K562 (cell line): ENCODE data around the gene TENM3. TPM values are rescaled to one million over a fixed set of nuclear protein-coding genes. Genes with fewer than 3 reads are reported as not detected.

ENCODE experiments used
- ATAC-seq: fragments of 200-7000 bp; cut with Tn5 transposase; 3 replicates; pipeline ENCODE4 v1.9.1; 2020; ENCODE audit warnings: moderate library complexity
- BruUV-seq: library from RNA; stranded (reverse); fragments of 400-500 nt; replicated peaks from 2 replicates; lab custom pipeline; 2021; lab: Mats Ljungman, UMichigan
- CTCF ChIA-PET: fragments of 300-600 bp; formaldehyde crosslinking; extraction: SDS; loops from one replicate; lab custom pipeline; 2021; ENCODE audit warnings: low intra/inter-chr PET ratio; lab: Yijun Ruan, JAX
- POLR2A ChIA-PET: fragments of 300-600, 350-650 bp; sonication (Branson Sonifier 250); formaldehyde crosslinking; extraction: SDS; loops from one replicate; lab custom pipeline; 2021; ENCODE audit warnings: antibody characterized with exemption, inconsistent platforms; lab: Yijun Ruan, JAX
- DNase-seq, 4 experiments: peaks; one replicate each; pipeline versions ENCODE4 v3.0.0 to v3.0.0-alpha.2; 2011 to 2018; ENCODE audit warnings: low spot score in 3 of 4, mixed read lengths in 3 of 4; ENCODE audit errors: extremely low read depth in 1 of 4
- FAIRE-seq: peaks from 2 replicates; lab custom pipeline; 2011; peaks lifted over from hg19 to GRCh38; lab: Jason Lieb, UNC
- H2AFZ ChIP-seq: 2 replicates; pipeline ENCODE4 v1.6.0; 2011; ENCODE audit warnings: low read depth, low read length, control low read depth, inconsistent platforms
- H3K27ac ChIP-seq: fragments of 200-600 bp; 3 replicates; pipeline ENCODE4 v1.8.0; 2011; ENCODE audit warnings: low read depth, mild to moderate bottlenecking, control low read depth, inconsistent platforms, low read length, moderate library complexity, mixed read lengths; ENCODE audit errors: extremely low read depth
- H3K27me3 ChIP-seq, 2 experiments: fragments of 300-600 bp in 1 of 2; 2 replicates in 1 of 2; 3 replicates in 1 of 2; pipeline versions ENCODE4 v1.6.0 to v1.8.0; 2011; ENCODE audit warnings: inconsistent platforms in 2 of 2, low read length in 2 of 2, mild to moderate bottlenecking in 1 of 2, mixed read lengths in 1 of 2, moderate library complexity in 1 of 2; ENCODE audit not compliant: control insufficient read depth in 2 of 2, insufficient read depth in 2 of 2
- H3K36me3 ChIP-seq: fragments of 300-600 bp; 3 replicates; pipeline ENCODE4 v1.8.0; 2011; ENCODE audit warnings: mild to moderate bottlenecking, low read length, inconsistent platforms; ENCODE audit not compliant: control insufficient read depth, insufficient read depth
- H3K4me1 ChIP-seq, 2 experiments: fragments of 200-600 bp in 1 of 2; replicated peaks in 1 of 2; 2 replicates in 1 of 2; 3 replicates in 1 of 2; pipeline versions ENCODE4 v1.5.1 to v1.8.0; 2011; ENCODE audit warnings: inconsistent platforms in 2 of 2, low read length in 2 of 2, mild to moderate bottlenecking in 1 of 2, mixed read lengths in 1 of 2, moderate library complexity in 1 of 2; ENCODE audit not compliant: control insufficient read depth in 2 of 2, insufficient read depth in 2 of 2
- H3K4me2 ChIP-seq: 2 replicates; pipeline ENCODE4 v1.6.1; 2011; ENCODE audit warnings: low read length, control low read depth, inconsistent platforms, mixed read lengths; ENCODE audit not compliant: insufficient read depth
- H3K4me3 ChIP-seq: fragments of 200-600 bp; sonication (generic), shearing (Covaris generic); 2 replicates; pipeline ENCODE4 v1.5.1; 2016; ENCODE audit warnings: control low read depth, inconsistent platforms
- H3K79me2 ChIP-seq: fragments of 200-600 bp; 3 replicates; pipeline ENCODE4 v1.8.0; 2011; ENCODE audit warnings: low read length, inconsistent platforms; ENCODE audit not compliant: control insufficient read depth, insufficient read depth
- H3K9ac ChIP-seq, 2 experiments: 2 replicates each; pipeline versions ENCODE4 v1.6.0 to v1.6.1; 2011; ENCODE audit warnings: low read depth in 2 of 2, low read length in 2 of 2, control low read depth in 1 of 2, inconsistent platforms in 1 of 2, mild to moderate bottlenecking in 1 of 2, mixed read lengths in 1 of 2; ENCODE audit not compliant: insufficient read depth in 1 of 2
- H3K9me1 ChIP-seq: one replicate; pipeline ENCODE4 v1.6.0; 2011; ENCODE audit warnings: inconsistent platforms, mild to moderate bottlenecking, low read length, moderate library complexity; ENCODE audit not compliant: control insufficient read depth, insufficient read depth
- H3K9me3 ChIP-seq: replicated peaks from 2 replicates; pipeline ENCODE4 v1.5.1; 2011; ENCODE audit warnings: low read depth, low read length, inconsistent platforms; ENCODE audit not compliant: control insufficient read depth, insufficient read depth
- H4K20me1 ChIP-seq: replicated peaks from 2 replicates; pipeline ENCODE4 v1.6.1; 2011; ENCODE audit warnings: low read length, inconsistent platforms, mixed read lengths; ENCODE audit not compliant: control insufficient read depth, insufficient read depth
- GTF2E2 ChIP-seq: fragments of 200-800 bp; sonication (Bioruptor generic); IDR thresholded peaks from 2 replicates; pipeline ENCODE4 v1.6.1; 2016; ENCODE audit warnings: missing genetic modification characterization, missing compliant biosample characterization
- IRF2 ChIP-seq: sonication (generic); formaldehyde crosslinking; IDR thresholded peaks from 2 replicates; pipeline ENCODE4 v1.8.1; 2022; ENCODE audit warnings: mild to moderate bottlenecking, missing genetic modification reagents
- KLF10 ChIP-seq: fragments of 250-450 bp; sonication (Bioruptor Pico); IDR thresholded peaks from 2 replicates; pipeline ENCODE4 v1.6.1; 2021; ENCODE audit warnings: matching md5 sums
- SUPT5H ChIP-seq: fragments of 450-650 bp; IDR thresholded peaks from 2 replicates; pipeline ENCODE4 v1.6.1; 2016
- TBL1XR1 ChIP-seq, 2 experiments: IDR thresholded peaks; 2 replicates each; pipeline ENCODE4 v1.6.1; 2012; ENCODE audit warnings: improper control_type of control experiment in 2 of 2, low read length in 2 of 2, mild to moderate bottlenecking in 1 of 2
- TBP ChIP-seq: optimal IDR thresholded peaks from 2 replicates; pipeline ENCODE3; 2011; ENCODE audit warnings: low read depth, low read length, improper control_type of control experiment
- TRIM28 ChIP-seq: fragments of 450-650 bp; IDR thresholded peaks from 2 replicates; pipeline ENCODE4 v1.6.1; 2017
- ZNF253 ChIP-seq: fragments of 250-450 bp; sonication (Bioruptor Pico); conservative IDR thresholded peaks from 2 replicates; pipeline ENCODE4 v1.6.1; 2021; ENCODE audit warnings: mild to moderate bottlenecking
- ZNF584 ChIP-seq: fragments of 200-800 bp; sonication (Bioruptor generic); IDR thresholded peaks from 2 replicates; pipeline ENCODE4 v1.6.1; 2016; ENCODE audit warnings: low read depth, mild to moderate bottlenecking, missing genetic modification characterization, missing compliant biosample characterization
- WGBS: fragments of 100-300 bp; shearing (Covaris generic); methylation state at CpG from one replicate; pipeline ENCODE4 v1.1.6; 2016; ENCODE audit warnings: low coverage, mixed read lengths; ENCODE audit not compliant: insufficient coverage; ENCODE audit errors: missing lambda C conversion rate; 5-methylcytosine and 5-hydroxymethylcytosine counted together
- in situ Hi-C: fragments of 300-500 bp; cut with MboI; formaldehyde crosslinking; loops from 4 replicates; pipeline ENCODE4 v1.15.0; 2018; ENCODE audit warnings: inconsistent platforms, mixed read lengths
- intact Hi-C: fragments of 100-400 bp; cut with micrococcal nuclease; formaldehyde crosslinking; loops from 2 replicates; pipeline ENCODE4 v1.14.2; 2022
- polyA plus RNA-seq, 8 experiments: library from polyadenylated mRNA; depleted of rRNA in 4 of 8; stranded (reverse) in 5 of 8; unstranded in 3 of 8; fragments of >200 nt; fragmentation: Nextera tagmentation in 2 of 8; fragmentation: Illumina TruSeq in 1 of 8; extraction: Ambion mirVana in 2 of 8; extraction: Trizol in 1 of 8; gene quantifications; 2 replicates each; pipeline versions ENCODE4 v1.2.1 to v1.2.3, GENCODE V29; 2011 to 2014; ENCODE audit warnings: inconsistent platforms in 1 of 8, missing spikeins in 1 of 8
- total RNA-seq, 7 experiments: library from RNA; depleted of rRNA in 6 of 7; stranded (reverse); fragments of >200 nt in 6 of 7; fragmentation: Illumina TruSeq in 2 of 7; extraction: Trizol in 2 of 7; gene quantifications; 2 replicates each; pipeline versions ENCODE4 v1.2.1 to v1.2.3, GENCODE V29; 2011 to 2021; ENCODE audit warnings: low replicate concordance in 1 of 7
- TF ChIP-seq, protein P1 (sequence below): fragments of 250-450 bp; sonication (Bioruptor Pico); IDR thresholded peaks from 2 replicates; pipeline ENCODE4 v1.8.0; 2022; ENCODE audit warnings: moderate library complexity, mild to moderate bottlenecking, inconsistent platforms
- TF ChIP-seq, protein P2 (sequence below): fragments of 450-650 bp; IDR thresholded peaks from 2 replicates; pipeline ENCODE4 v1.6.1; 2014; ENCODE audit warnings: low read depth, mild to moderate bottlenecking, moderate library complexity, borderline replicate concordance

Gene TENM3
- total and polyA plus RNA-seq, 9 of the 15 experiments (the other 6 are each of a cell fraction or from before 2014, with no cell fraction given) = 0.01 to 0.02 TPM; not detected in 7

DNA sequence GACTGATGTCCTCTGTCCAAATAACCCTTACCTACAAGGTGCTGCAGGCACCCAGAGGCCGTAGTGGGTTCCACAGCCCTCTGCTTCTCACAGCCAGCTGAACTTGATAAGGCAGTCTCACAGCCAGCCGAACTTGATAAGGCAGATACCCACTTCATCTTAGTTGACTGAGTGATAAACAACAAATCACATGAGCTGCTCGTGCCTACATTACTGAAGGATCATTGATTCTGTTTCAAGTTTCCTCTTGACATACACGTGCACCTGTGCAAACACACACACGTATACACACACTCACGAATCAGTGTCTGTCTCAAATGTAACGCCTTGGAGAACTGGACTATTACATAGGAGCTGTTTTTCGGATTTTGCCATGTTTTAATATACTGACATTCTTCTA is 397.7 kb downstream of the TENM3 start:
- 1% methylated on average over 8 of the region's 8 CpGs for WGBS
- intact Hi-C loops (no loop called here), in situ Hi-C loops (no loop called here)
- no peak overlapping the region for H2AFZ ChIP-seq
- no peaks in the 10 kb centered on the region for H3K36me3 ChIP-seq
- no peak overlapping the region for H3K9ac ChIP-seq
- H3K4me2 ChIP-seq = no peak overlapping the region
- ChIA-PET POLR2A (no interaction called here), CTCF (no interaction called here)
- H3K27ac ChIP-seq = no peak overlapping the region
- no TSS peak for BruUV-seq
- no peak for ATAC-seq
- no peaks in the 10 kb centered on the region for H3K79me2 ChIP-seq
- no peaks in the 10 kb centered on the region; the same call in 1 of the 2 replicates for H4K20me1 ChIP-seq
- H3K27me3 ChIP-seq = no peaks in the 10 kb centered on the region
- no peak for DNase-seq
- FAIRE-seq = no peak
- H3K9me3 ChIP-seq = no peaks in the 10 kb centered on the region
- H3K9me1 ChIP-seq = no peaks in the 10 kb centered on the region
- TF ChIP-seq ZNF253 (CRISPR knock-in tag) (no peak), TRIM28 (no peak), GTF2E2 (tag) (no peak), TBP (no peak), IRF2 (CRISPR knock-in tag) (no peak), SUPT5H (no peak), KLF10 (no peak), ZNF584 (CRISPR knock-in tag) (no peak), TBL1XR1 (IDR thresholded peaks at IDR 0.05; ENCODE audit: low read length in 2 of 2) (no peak)
- TF ChIP-seq, protein P1, sequence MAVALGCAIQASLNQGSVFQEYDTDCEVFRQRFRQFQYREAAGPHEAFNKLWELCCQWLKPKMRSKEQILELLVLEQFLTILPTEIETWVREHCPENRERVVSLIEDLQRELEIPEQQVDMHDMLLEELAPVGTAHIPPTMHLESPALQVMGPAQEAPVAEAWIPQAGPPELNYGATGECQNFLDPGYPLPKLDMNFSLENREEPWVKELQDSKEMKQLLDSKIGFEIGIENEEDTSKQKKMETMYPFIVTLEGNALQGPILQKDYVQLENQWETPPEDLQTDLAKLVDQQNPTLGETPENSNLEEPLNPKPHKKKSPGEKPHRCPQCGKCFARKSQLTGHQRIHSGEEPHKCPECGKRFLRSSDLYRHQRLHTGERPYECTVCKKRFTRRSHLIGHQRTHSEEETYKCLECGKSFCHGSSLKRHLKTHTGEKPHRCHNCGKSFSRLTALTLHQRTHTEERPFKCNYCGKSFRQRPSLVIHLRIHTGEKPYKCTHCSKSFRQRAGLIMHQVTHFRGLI (CRISPR knock-in tag) = no peak
- TF ChIP-seq, protein P2, sequence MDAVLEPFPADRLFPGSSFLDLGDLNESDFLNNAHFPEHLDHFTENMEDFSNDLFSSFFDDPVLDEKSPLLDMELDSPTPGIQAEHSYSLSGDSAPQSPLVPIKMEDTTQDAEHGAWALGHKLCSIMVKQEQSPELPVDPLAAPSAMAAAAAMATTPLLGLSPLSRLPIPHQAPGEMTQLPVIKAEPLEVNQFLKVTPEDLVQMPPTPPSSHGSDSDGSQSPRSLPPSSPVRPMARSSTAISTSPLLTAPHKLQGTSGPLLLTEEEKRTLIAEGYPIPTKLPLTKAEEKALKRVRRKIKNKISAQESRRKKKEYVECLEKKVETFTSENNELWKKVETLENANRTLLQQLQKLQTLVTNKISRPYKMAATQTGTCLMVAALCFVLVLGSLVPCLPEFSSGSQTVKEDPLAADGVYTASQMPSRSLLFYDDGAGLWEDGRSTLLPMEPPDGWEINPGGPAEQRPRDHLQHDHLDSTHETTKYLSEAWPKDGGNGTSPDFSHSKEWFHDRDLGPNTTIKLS = no peak
- H3K4me1 ChIP-seq = no peaks in the 10 kb centered on the region
- no peak overlapping the region for H3K4me3 ChIP-seq
